BE2C (cell line): ENCODE measurements around the gene MRPL16. TPM values are rescaled to one million over a fixed set of nuclear protein-coding genes. Genes with fewer than 3 reads are reported as not detected.
"Not testable (repeated sequence)": the region's sequence is repeated elsewhere in the genome, so short reads cannot be mapped to it uniquely, and the experiment has no call there.

Experiments used
- DNase-seq: peaks from one replicate; pipeline ENCODE4 v3.0.0-alpha.2; 2020
- H3K27me3 ChIP-seq: fragments of 250-450 bp; sonication (Bioruptor Pico); 2 replicates; pipeline ENCODE4 v1.5.1; 2020; ENCODE audit warnings: mild to moderate bottlenecking
- H3K36me3 ChIP-seq: fragments of 250-450 bp; sonication (Bioruptor Pico); 2 replicates; pipeline ENCODE4 v1.5.1; 2020; ENCODE audit warnings: mild to moderate bottlenecking
- H3K4me1 ChIP-seq: fragments of 250-450 bp; sonication (Bioruptor Pico); 2 replicates; pipeline ENCODE4 v1.5.1; 2020
- H3K4me3 ChIP-seq: 2 replicates; pipeline ENCODE4 v1.5.1; 2011; ENCODE audit warnings: low read depth, low read length
- H3K9me3 ChIP-seq: fragments of 250-450 bp; sonication (Bioruptor Pico); 2 replicates; pipeline ENCODE4 v1.5.1; 2020
- CTCF ChIP-seq: IDR thresholded peaks from 2 replicates; pipeline ENCODE4 v1.5.1; 2012; ENCODE audit warnings: mild to moderate bottlenecking, low read depth, low read length
- polyA plus RNA-seq: library from polyadenylated mRNA; unstranded; fragments of >200 nt; gene quantifications from one replicate; pipeline ENCODE4 v1.2.1, GENCODE V29; 2012; ENCODE audit warnings: low read depth, missing spikeins; ENCODE audit not compliant: insufficient read length, insufficient read depth

Gene MRPL16
- polyA plus RNA-seq = 45.0 TPM

DNA sequence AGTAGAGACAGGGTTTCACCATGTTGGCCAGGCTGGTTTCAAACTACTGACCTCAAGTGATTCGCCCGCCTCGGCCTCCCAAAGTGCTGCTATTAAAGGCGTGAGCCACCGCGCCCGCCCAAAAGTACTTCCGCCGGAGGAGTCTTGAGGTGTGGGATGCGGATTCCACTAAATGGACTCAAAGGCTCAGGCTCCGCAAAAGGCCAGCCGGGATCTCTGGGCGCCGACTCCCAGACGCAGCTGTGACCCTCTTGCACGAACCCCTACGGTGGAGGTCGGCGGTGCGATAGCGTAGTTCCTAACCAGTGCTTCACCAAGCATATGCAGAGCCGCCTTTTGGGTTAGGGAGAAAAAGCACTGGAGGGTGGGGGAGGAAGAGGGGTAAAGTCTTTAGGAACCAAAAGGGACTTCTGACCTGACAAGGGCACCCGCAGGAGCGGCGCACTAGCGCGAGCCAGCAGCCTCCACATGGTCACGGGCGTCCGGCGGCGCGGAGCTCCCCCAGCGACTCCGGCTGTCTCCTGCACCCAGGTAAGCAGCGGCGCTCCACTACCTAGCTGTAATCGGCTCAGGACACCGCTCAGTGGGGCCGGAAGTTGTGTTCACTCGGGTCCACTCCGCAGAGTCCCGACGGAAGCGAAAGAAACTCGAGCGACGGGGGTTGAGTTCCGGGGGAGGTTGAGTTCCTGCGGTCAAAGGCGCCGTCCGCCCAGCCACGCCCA, at the start of gene MRPL16:
Gene MRPL16 (minus strand): TSS at position 590 of the 722 bp plus-strand sequence. CDS start 120 bp downstream, at position 470.
- Histone ChIP-seq H3K4me1 (no peaks in the 10 kb centered on the region), H3K36me3 (no peaks in the 10 kb centered on the region), H3K9me3 (no peaks in the 10 kb centered on the region; the same call in 1 of the 2 replicates), H3K27me3 (no peaks in the 10 kb centered on the region), H3K4me3 (peak within 1 kb of the TSS; percentile 89)
- peak; percentile 76 for DNase-seq
- no peak for TF ChIP-seq CTCF

- Histone ChIP-seq H3K4me3 (no peak overlapping the region), H3K27me3 (no peaks in the 10 kb centered on the region), H3K9me3 (no peaks in the 10 kb centered on the region), H3K36me3 (no peaks in the 10 kb centered on the region), H3K4me1 (no peaks in the 10 kb centered on the region)
- no peak for TF ChIP-seq CTCF
- no peak for DNase-seq
Observed at GRCh38 chr11:59859673-59860072, 49.1 kb upstream of the MRPL16 start.

DNA sequence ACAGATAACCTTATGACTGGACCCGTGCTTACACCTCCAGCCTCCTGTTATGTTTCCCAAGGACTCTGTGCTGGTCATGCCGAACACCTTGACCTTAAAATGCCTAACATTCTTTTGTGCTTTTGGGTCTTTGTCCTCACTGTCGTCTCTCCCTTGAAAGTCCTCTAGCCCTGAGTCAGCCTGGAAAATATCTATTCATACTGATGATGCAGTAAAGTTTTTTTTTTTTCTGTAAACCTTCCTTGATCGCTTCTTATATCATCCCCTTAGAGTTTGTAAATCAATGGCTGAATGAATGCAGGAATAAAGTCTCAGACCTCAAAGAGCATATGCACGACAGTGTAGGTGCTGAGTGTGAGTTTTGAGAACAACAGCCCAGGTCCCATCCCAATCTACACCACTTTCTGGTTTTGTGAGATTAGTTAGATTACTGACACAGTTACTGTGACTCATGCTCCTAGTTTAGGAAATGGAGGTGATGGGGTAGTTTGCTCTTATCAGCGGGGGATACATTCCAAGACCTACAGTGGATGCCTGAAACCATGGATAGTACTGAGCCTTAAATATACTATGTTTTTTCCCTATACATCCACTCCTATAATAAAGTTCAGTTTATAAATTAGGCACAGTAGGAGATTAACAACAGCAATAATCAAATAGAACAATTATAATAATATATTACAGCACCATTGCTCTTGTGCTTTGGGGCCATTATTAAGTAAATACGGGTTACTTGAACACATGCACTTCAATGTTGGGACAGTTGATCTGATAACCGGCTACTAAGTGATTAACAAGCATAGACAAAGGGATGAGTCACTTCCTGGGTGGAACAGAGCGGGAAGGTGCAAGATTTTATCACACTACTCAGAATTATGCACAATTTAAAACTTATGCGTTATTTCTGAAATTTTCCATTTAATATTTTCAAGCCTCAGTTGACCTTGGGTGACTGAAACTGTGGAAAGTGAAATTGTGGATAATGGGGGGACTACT, 47.2 kb upstream of the MRPL16 start:
- Histone ChIP-seq H3K4me3 (no peak overlapping the region), H3K4me1 (no peaks in the 10 kb centered on the region), H3K9me3 (no peaks in the 10 kb centered on the region), H3K27me3 (no peaks in the 10 kb centered on the region), H3K36me3 (no peaks in the 10 kb centered on the region)
- TF ChIP-seq CTCF = no peak
- no peak for DNase-seq

- Histone ChIP-seq H3K27me3 (no peaks in the 10 kb centered on the region), H3K36me3 (no peaks in the 10 kb centered on the region), H3K9me3 (no peaks in the 10 kb centered on the region), H3K4me3 (no peak overlapping the region), H3K4me1 (no peaks in the 10 kb centered on the region)
- no peak for DNase-seq
- no peak for TF ChIP-seq CTCF
Observed at GRCh38 chr11:59854871-59855270, 44.3 kb upstream of the MRPL16 start.

GRCh38 chr11:59851416-59851815, 40.8 kb upstream of the MRPL16 start:
- not testable (repeated sequence) for H3K9me3 ChIP-seq, H3K27me3 ChIP-seq, H3K4me1 ChIP-seq, H3K36me3 ChIP-seq, H3K4me3 ChIP-seq, DNase-seq

GRCh38 chr11:59849551-59849950, 39.0 kb upstream of the MRPL16 start:
- H3K4me1 ChIP-seq, H3K27me3 ChIP-seq, H3K9me3 ChIP-seq, H3K4me3 ChIP-seq, H3K36me3 ChIP-seq, DNase-seq: not testable (repeated sequence)

- no peak overlapping the region for H3K4me3 ChIP-seq
- no peaks in the 10 kb centered on the region for H3K27me3 ChIP-seq
- H3K4me1 ChIP-seq = no peaks in the 10 kb centered on the region
- no peaks in the 10 kb centered on the region for H3K36me3 ChIP-seq
- no peak for DNase-seq
- no peak for TF ChIP-seq CTCF
- H3K9me3 ChIP-seq = no peaks in the 10 kb centered on the region
Observed at GRCh38 chr11:59849129-59849528, 38.6 kb upstream of the MRPL16 start.

- H3K36me3 ChIP-seq, H3K9me3 ChIP-seq, H3K4me1 ChIP-seq, DNase-seq, H3K27me3 ChIP-seq, H3K4me3 ChIP-seq: not testable (repeated sequence)
Observed at GRCh38 chr11:59848439-59848838, 37.9 kb upstream of the MRPL16 start.
